Measurements from ENCODE around the gene ZNF841.
"Not testable (repeated sequence)": the region's sequence is repeated elsewhere in the genome, so short reads cannot be mapped to it uniquely, and the experiment has no call there.

The ZNF841 gene

DNA sequence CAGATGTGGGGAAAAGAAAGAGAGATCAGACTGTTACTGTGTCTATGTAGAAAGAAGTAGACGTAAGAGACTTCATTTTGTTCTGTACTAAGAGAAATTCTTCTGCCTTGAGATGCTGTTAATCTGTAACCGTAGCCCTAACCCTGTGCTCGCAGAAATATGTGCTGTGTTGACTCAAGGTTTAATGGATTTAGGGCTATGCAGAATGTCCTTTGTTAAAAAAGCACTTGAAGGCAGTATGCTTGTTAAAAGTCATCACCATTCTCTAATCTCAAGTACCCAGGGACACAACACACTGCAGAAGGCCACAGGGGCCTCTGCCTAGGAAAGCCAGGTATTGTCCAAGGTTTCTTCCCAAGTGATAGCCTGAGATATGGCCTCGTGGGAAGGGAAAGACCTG lies 71.1 kb downstream of the ZNF841 start:
- H3K4me1 ChIP-seq (ENCODE audit: control insufficient read depth, insufficient read depth, low read length); H3K27me3 ChIP-seq (ENCODE audit: control insufficient read depth, insufficient read depth, low read length); H3K9ac ChIP-seq (ENCODE audit: low read depth, low read length); H3K4me3 ChIP-seq (ENCODE audit: low read depth, low read length); H3K27ac ChIP-seq (ENCODE audit: low read depth, low read length): not testable (repeated sequence)
- Histone ChIP-seq H3K9me3 (ENCODE audit: control insufficient read depth, insufficient read depth, low read length) (peaks cover 14% of the 10 kb centered on the region; the same call in 1 of the 2 replicates), H3K36me3 (ENCODE audit: control insufficient read depth, insufficient read depth, low read length) (peaks cover 64% of the 10 kb centered on the region)

DNA sequence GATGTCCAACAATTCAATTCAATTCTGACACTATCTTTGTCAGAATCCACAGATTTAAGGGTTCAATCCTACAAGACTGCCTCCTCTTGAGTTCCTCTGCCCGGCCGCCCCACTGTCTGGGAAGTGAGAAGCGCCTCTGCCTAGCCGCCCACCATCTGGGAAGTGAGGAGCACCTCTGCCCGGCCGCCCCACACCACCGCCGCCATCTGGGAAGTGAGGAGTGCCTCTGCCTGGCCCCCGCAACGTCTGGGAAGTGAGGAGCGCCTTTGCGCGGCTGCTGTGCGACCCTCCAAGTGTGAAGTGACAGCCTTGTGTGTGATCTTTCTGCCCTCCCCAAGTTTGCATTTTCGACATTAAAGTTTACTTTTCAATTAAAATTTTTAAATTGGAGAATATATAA lies 73.4 kb downstream of the ZNF841 start:
- H3K9ac ChIP-seq (ENCODE audit: low read depth, low read length), result no peak overlapping the region
- peaks cover 86% of the 10 kb centered on the region for H3K36me3 ChIP-seq (ENCODE audit: control insufficient read depth, insufficient read depth, low read length)
- H3K9me3 ChIP-seq (ENCODE audit: control insufficient read depth, insufficient read depth, low read length), result peaks cover 17% of the 10 kb centered on the region
- H3K27ac ChIP-seq (ENCODE audit: low read depth, low read length), result no peak overlapping the region
- peaks cover 3% of the 10 kb centered on the region; the same call in 1 of the 2 replicates for H3K4me1 ChIP-seq (ENCODE audit: control insufficient read depth, insufficient read depth, low read length)
- no peaks in the 10 kb centered on the region for H3K27me3 ChIP-seq (ENCODE audit: control insufficient read depth, insufficient read depth, low read length)
- no peak overlapping the region for H3K4me3 ChIP-seq (ENCODE audit: low read depth, low read length)

DNA sequence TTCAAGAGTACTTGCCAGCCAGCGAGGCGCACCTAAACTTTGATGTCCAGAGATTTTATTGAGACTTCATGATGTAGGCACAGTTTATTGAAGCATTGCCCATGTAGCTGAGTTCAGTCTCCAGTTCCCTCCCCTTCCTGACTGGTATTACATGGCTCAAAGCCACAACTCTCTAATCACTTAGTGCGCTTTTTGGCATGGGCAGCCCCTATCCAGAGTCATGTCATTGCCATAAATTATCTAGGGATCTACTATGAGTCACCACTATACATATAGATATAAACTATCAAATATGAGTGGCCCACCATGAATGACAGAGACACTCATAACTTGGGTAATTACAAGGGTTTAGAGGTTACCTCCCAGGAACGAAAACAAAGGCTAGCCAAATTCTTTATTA lies 75.1 kb downstream of the ZNF841 start:
- H3K4me3 ChIP-seq (ENCODE audit: low read depth, low read length), result no peak overlapping the region
- H3K36me3 ChIP-seq (ENCODE audit: control insufficient read depth, insufficient read depth, low read length), result peaks cover 97% of the 10 kb centered on the region
- H3K9ac ChIP-seq (ENCODE audit: low read depth, low read length), result no peak overlapping the region
- no peak overlapping the region for H3K27ac ChIP-seq (ENCODE audit: low read depth, low read length)
- H3K4me1 ChIP-seq (ENCODE audit: control insufficient read depth, insufficient read depth, low read length), result no peaks in the 10 kb centered on the region
- H3K27me3 ChIP-seq (ENCODE audit: control insufficient read depth, insufficient read depth, low read length), result no peaks in the 10 kb centered on the region
- peaks cover 15% of the 10 kb centered on the region for H3K9me3 ChIP-seq (ENCODE audit: control insufficient read depth, insufficient read depth, low read length)
